ENCODE data around the gene PDGFC. TPM values are rescaled to one million over a fixed set of nuclear protein-coding genes. Genes with fewer than 3 reads are reported as not detected.

The PDGFC gene
- total RNA-seq, 4 donors from 2014 or later: 28.0 to 43.9 (median 34.8) TPM

- Histone ChIP-seq H3K4me3 (peak overlapping the region; percentile 67 to 83), H3K9me3 (no peaks in the 10 kb centered on the region), H3K27me3 (no peaks in the 10 kb centered on the region), H3K4me1 (peaks cover 0 to 50% (median 3%) of the 10 kb centered on the region in 3 donors), H3K36me3 (no peaks in the 10 kb centered on the region), H3K27ac (peak overlapping the region; percentile 66 to 96 (median 92))
- WGBS, 2 donors (ENCODE audit: low coverage in 1 of 2): 0 to 6% methylated on average over 10 to 17 of the region's 22 CpGs
- peak; percentile 59 for ATAC-seq
- TF ChIP-seq POLR2AphosphoS5 (IDR thresholded peaks at IDR 0.05) (peak; percentile 21), EP300 (IDR thresholded peaks at IDR 0.05) (no peak), CTCF (IDR thresholded peaks at IDR 0.05) (peak; percentile 55 to 77 (median 67)), POLR2A (IDR thresholded peaks at IDR 0.05) (no peak)
Measured at GRCh38 chr4:156970501-156971164, 966 bp downstream of the PDGFC start.

- no peaks in the 10 kb centered on the region for H3K36me3 ChIP-seq
- 3 to 5% methylated on average over 2 of the region's 2 CpGs for WGBS, 2 donors (ENCODE audit: low coverage in 1 of 2)
- H3K27ac ChIP-seq: peak overlapping the region; percentile 66 to 96 (median 92)
- no peaks in the 10 kb centered on the region for H3K27me3 ChIP-seq
- peaks cover 0 to 52% (median 3%) of the 10 kb centered on the region in 3 donors for H3K4me1 ChIP-seq
- no peak for ATAC-seq
- H3K4me3 ChIP-seq: peak overlapping the region; percentile 67 to 83
- TF ChIP-seq EP300 (IDR thresholded peaks at IDR 0.05) (no peak), POLR2A (IDR thresholded peaks at IDR 0.05) (no peak), POLR2AphosphoS5 (IDR thresholded peaks at IDR 0.05) (no peak), CTCF (IDR thresholded peaks at IDR 0.05) (no peak)
- no peaks in the 10 kb centered on the region for H3K9me3 ChIP-seq
Measured at GRCh38 chr4:156969911-156970310, 1.7 kb downstream of the PDGFC start.

- Histone ChIP-seq H3K4me3 (peak overlapping the region; percentile 67 to 83), H3K4me1 (peaks cover 0 to 53% (median 3%) of the 10 kb centered on the region in 3 donors), H3K9me3 (no peaks in the 10 kb centered on the region), H3K27me3 (no peaks in the 10 kb centered on the region), H3K36me3 (no peaks in the 10 kb centered on the region), H3K27ac (peak overlapping the region in 3 of 4 donors; percentile 50 to 95 (median 90))
- ATAC-seq: no peak
- TF ChIP-seq EP300 (IDR thresholded peaks at IDR 0.05): no peak
- no peak for TF ChIP-seq CTCF (IDR thresholded peaks at IDR 0.05)
- no peak for TF ChIP-seq POLR2AphosphoS5 (IDR thresholded peaks at IDR 0.05)
- TF ChIP-seq POLR2A (IDR thresholded peaks at IDR 0.05): no peak
- WGBS, 2 donors (ENCODE audit: low coverage in 1 of 2): 45 to 47% methylated on average over 3 of the region's 3 CpGs
Measured at GRCh38 chr4:156969101-156969500, 2.5 kb downstream of the PDGFC start.

GRCh38 chr4:156968479-156968984 lies 3.1 kb downstream of the PDGFC start:
- Histone ChIP-seq H3K27me3 (no peaks in the 10 kb centered on the region), H3K27ac (peak overlapping the region in 3 of 4 donors; percentile 50 to 95 (median 90)), H3K4me1 (peaks cover 0 to 59% (median 4%) of the 10 kb centered on the region in 3 donors), H3K9me3 (no peaks in the 10 kb centered on the region), H3K4me3 (peak overlapping the region; percentile 67 to 83), H3K36me3 (no peaks in the 10 kb centered on the region)
- ATAC-seq: peak; percentile 35
- 13% methylated on average over 2 of the region's 2 CpGs for WGBS, 2 donors (ENCODE audit: low coverage in 1 of 2)
- TF ChIP-seq CTCF (IDR thresholded peaks at IDR 0.05) (peak; percentile 80 to 89 (median 88)), POLR2AphosphoS5 (IDR thresholded peaks at IDR 0.05) (peak; percentile 20), EP300 (IDR thresholded peaks at IDR 0.05) (no peak), POLR2A (IDR thresholded peaks at IDR 0.05) (no peak)

- no peaks in the 10 kb centered on the region for H3K36me3 ChIP-seq
- no peak for TF ChIP-seq POLR2A (IDR thresholded peaks at IDR 0.05)
- no peak for TF ChIP-seq EP300 (IDR thresholded peaks at IDR 0.05)
- TF ChIP-seq POLR2AphosphoS5 (IDR thresholded peaks at IDR 0.05): no peak
- TF ChIP-seq CTCF (IDR thresholded peaks at IDR 0.05): no peak
- no peak overlapping the region for H3K27ac ChIP-seq
- no peaks in the 10 kb centered on the region for H3K9me3 ChIP-seq
- 77 to 79% methylated on average over 1 to 2 of the region's 2 CpGs for WGBS, 2 donors (ENCODE audit: low coverage in 1 of 2)
- no peak for ATAC-seq
- H3K4me1 ChIP-seq: peaks cover 5 to 63% (median 13%) of the 10 kb centered on the region in 3 donors
- H3K4me3 ChIP-seq: no peak overlapping the region
- H3K27me3 ChIP-seq: no peaks in the 10 kb centered on the region
Measured at GRCh38 chr4:156966836-156967235, 4.8 kb downstream of the PDGFC start.

Measured in gastroesophageal sphincter (tissue), 4 donors.